ENCODE data around the gene VPS36.

VPS36 gene

DNA sequence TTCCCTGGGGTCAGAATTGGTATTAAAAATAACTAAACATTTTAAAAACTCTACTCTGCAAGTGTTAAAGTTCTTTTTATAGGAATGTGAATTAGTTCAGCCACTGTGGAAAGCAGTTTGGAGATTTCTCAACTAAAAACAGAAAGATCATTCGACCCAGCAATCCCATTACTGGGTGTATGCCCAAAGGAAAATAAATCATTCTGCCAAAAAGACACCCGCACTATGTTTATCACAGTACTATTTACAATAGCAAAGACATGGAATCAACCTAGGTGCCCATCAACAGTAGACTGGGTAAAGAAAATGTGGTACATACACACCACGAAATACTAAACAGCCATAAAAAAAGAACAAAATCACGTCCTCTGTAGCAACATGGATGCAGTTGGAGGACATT, 43.8 kb downstream of the VPS36 start:
- TF ChIP-seq, protein P1, sequence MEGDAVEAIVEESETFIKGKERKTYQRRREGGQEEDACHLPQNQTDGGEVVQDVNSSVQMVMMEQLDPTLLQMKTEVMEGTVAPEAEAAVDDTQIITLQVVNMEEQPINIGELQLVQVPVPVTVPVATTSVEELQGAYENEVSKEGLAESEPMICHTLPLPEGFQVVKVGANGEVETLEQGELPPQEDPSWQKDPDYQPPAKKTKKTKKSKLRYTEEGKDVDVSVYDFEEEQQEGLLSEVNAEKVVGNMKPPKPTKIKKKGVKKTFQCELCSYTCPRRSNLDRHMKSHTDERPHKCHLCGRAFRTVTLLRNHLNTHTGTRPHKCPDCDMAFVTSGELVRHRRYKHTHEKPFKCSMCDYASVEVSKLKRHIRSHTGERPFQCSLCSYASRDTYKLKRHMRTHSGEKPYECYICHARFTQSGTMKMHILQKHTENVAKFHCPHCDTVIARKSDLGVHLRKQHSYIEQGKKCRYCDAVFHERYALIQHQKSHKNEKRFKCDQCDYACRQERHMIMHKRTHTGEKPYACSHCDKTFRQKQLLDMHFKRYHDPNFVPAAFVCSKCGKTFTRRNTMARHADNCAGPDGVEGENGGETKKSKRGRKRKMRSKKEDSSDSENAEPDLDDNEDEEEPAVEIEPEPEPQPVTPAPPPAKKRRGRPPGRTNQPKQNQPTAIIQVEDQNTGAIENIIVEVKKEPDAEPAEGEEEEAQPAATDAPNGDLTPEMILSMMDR (IDR thresholded peaks at IDR 0.05; ENCODE audit: insufficient read depth, low read depth, low read length, missing control alignments): no peak
- no peak overlapping the region for H3K4me3 ChIP-seq (ENCODE audit: low read depth, low read length)

DNA sequence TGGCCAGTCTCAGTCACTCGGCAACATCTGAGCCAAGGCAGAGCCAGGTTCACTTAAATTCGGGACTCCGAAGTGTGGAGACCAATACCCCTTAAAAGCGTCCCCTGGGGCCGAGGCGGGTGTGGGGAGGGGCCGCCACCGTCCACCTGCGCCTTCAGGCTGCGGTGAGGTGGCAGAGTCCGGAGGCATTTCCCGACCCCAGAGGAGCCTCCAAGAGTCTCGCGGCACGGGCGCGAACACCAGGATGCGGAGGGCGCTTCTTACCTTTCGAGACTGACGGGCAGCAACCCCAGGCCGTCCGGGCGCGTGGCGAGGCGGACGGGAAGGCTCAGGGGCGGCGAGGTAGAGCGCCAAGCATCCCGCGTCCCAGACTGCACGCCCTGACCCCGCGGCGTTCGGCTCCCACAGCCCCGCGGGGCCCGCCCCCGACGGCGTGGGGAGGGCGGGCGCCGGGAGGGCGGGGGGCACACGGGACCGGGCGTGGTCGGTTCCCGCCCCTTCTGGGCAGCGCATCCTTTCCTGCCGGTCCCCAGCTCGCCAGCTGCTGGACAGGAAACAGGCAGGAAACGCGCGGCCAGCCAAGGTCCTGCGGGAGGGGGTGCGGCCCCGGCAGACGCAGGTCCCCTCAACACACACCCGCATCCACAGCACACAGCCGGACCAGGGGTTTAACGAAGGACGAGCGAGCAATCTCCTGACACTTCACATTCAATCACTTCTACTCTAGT, 44.5 kb downstream of the VPS36 start, which contains the start of gene THSD1:
Gene THSD1 (minus strand): TSS at position 406 of the 728 bp plus-strand sequence. CDS start 3,572 bp downstream, outside the sequence.
- H3K4me3 ChIP-seq (ENCODE audit: low read depth, low read length): peak within 1 kb of the TSS; percentile 37

More for the DNA sequence above, 43.8 kb downstream of the VPS36 start:
- no peak for DNase-seq (ENCODE audit: low read depth)

DNA sequence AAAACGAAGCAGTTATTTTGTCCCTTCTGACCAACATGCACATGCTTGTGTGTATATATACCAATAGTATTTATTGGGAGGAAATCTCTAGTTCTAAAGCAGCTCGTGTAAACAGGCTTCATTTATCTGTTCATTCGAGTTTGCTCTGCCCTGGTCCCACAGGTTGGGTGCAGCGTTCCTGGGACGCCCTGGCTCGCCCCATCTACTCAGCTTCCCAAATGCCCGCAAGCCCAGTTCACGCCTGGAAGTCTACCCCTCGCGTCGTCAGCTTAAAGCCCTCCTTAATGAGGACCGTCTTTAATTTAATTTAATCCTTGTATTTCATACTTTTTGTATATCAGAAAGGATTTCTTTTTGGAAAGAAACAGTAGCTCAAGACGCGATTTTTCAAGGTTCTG, 45.1 kb downstream of the VPS36 start:
- TF ChIP-seq, protein P1 (IDR thresholded peaks at IDR 0.05; ENCODE audit: insufficient read depth, low read depth, low read length, missing control alignments): no peak
- H3K4me3 ChIP-seq (ENCODE audit: low read depth, low read length): peak overlapping the region; percentile 37
- no peak for DNase-seq (ENCODE audit: low read depth)

More for the DNA sequence above, 44.5 kb downstream of the VPS36 start, which contains the start of gene THSD1:
- TF ChIP-seq, protein P1 (IDR thresholded peaks at IDR 0.05; ENCODE audit: insufficient read depth, low read depth, low read length, missing control alignments): no peak
- DNase-seq (ENCODE audit: low read depth): peak; percentile 16

DNA sequence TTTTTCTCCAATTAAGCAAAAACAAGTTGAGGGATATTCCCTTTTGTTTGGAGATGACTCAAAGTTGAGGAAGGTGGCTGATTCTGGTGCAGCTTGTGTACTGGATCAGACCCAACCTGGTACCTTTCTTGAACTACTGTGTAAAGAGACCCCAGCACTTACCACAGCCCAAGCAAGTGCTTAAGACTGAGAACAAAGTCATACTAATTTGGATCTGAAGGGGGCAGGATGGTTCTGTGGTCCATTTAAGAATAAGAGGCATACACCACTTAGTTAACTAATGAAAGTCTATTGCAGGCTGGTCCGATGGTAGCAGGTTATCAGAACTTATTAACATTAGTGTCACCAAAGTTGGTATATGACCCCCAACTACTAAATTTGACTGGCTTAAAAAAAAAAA, 50.7 kb downstream of the VPS36 start:
- H3K4me3 ChIP-seq (ENCODE audit: low read depth, low read length): no peak overlapping the region
- peak; percentile 6 for DNase-seq (ENCODE audit: low read depth)
- TF ChIP-seq, protein P1 (IDR thresholded peaks at IDR 0.05; ENCODE audit: insufficient read depth, low read depth, low read length, missing control alignments): no peak

DNA sequence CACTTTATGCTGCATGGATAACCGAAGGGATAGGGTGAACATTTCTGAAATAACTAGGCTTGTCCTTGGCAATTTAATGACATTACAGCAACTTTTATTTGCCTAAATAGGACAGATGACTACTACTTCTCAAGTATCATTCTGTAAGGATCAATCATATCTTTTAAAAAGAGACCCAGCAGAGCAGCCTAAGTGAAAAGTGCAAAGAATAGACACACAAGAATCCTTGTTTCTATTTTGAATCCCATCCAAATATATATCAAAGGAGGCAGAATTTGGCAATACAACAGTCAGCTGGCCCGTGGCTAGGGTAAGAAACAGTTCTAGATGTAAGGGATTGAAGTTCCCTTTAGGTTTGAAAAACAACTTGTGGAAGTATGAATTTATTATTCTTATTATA, 51.4 kb downstream of the VPS36 start:
- DNase-seq (ENCODE audit: low read depth): no peak
- TF ChIP-seq, protein P1 (IDR thresholded peaks at IDR 0.05; ENCODE audit: insufficient read depth, low read depth, low read length, missing control alignments): no peak
- no peak overlapping the region for H3K4me3 ChIP-seq (ENCODE audit: low read depth, low read length)

DNA sequence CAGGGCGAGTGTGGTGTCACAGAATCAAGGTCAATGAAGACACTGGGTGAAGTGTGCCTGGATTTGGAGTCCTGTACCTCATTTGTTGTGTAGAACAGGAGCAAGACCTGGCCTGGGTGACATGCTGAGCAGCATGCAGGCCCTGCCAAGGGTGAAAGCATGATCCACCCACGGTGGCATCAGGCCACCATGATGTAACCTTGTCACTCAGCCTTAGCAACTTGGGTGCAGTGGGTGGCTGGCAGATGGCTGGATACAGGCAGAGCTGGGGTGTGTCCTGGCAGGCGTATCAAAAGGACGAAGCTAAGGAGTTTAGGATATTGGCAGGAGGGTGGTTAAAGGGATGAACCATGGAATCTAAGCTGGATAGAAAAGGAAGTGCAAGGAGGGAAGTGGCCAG, 54.7 kb downstream of the VPS36 start:
- no peak overlapping the region for H3K4me3 ChIP-seq (ENCODE audit: low read depth, low read length)
- no peak for DNase-seq (ENCODE audit: low read depth)
- TF ChIP-seq, protein P1 (IDR thresholded peaks at IDR 0.05; ENCODE audit: insufficient read depth, low read depth, low read length, missing control alignments): no peak

DNA sequence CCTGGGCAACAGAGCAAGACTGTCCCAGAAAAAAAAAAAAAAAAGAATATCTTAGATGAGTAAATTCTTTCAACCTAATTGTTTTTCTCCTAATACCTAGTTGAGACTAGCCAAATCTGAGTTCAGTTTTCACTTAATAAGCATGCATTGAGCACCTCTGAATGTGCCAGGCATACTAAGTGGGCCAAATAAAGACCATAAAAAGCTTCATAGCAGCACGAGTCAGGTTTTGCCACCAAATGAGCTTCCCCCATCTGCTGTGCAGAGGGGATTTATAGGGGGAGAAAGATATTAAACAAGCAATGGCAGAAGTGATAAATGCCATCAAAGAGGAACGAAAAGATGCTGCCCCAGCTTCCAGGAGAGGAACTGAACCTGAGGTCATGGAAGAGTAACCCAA, 55.8 kb downstream of the VPS36 start:
- H3K4me3 ChIP-seq (ENCODE audit: low read depth, low read length): no peak overlapping the region
- DNase-seq (ENCODE audit: low read depth): no peak
- TF ChIP-seq, protein P1 (IDR thresholded peaks at IDR 0.05; ENCODE audit: insufficient read depth, low read depth, low read length, missing control alignments): no peak
